Effector memory CD4-positive, alpha-beta T cell (primary cell): ENCODE results near the gene SCEL.

Source experiments
- DNase-seq, 3 donors: peaks; one replicate each; pipeline ENCODE4 v3.0.0-alpha.2; 2020
- H3K27ac ChIP-seq: 2 replicates; pipeline ENCODE4 v1.7.0; 2013; ENCODE audit warnings: mild to moderate bottlenecking, low read length, moderate library complexity; ENCODE audit not compliant: insufficient read depth, poor library complexity, severe bottlenecking
- H3K27me3 ChIP-seq: replicated peaks from 2 replicates; pipeline ENCODE4 v1.7.0; 2013; ENCODE audit warnings: mild to moderate bottlenecking, low read length; ENCODE audit not compliant: insufficient read depth, control insufficient read depth, poor library complexity, severe bottlenecking
- H3K36me3 ChIP-seq: 2 replicates; pipeline ENCODE4 v1.7.0; 2013; ENCODE audit warnings: mild to moderate bottlenecking, low read length, moderate library complexity; ENCODE audit not compliant: control insufficient read depth, insufficient read depth
- H3K4me1 ChIP-seq: 2 replicates; pipeline ENCODE4 v1.7.0; 2013; ENCODE audit warnings: low read length, mild to moderate bottlenecking; ENCODE audit not compliant: control insufficient read depth, insufficient read depth, poor library complexity, severe bottlenecking
- H3K4me3 ChIP-seq: 2 replicates; pipeline ENCODE4 v1.7.0; 2013; ENCODE audit warnings: low read length, low read depth, mild to moderate bottlenecking; ENCODE audit not compliant: insufficient read depth, poor library complexity, severe bottlenecking
- H3K9me3 ChIP-seq: 2 replicates; pipeline ENCODE4 v1.7.0; 2013; ENCODE audit warnings: mild to moderate bottlenecking, low read length, moderate library complexity; ENCODE audit not compliant: control insufficient read depth
- total RNA-seq, 3 donors: gene quantifications; one replicate each; lab custom pipeline; 2026; lab: John Stamatoyannopoulos, UW

SCEL gene
- total RNA-seq = 0 reads per million in 3 donors

GRCh38 chr13:77535448-77535847 is at the start of gene SCEL:
Gene SCEL (plus strand): TSS chr13:77535706. CDS start chr13:77555876, 20,170 bp downstream.
- Histone ChIP-seq H3K27me3 (peaks cover 2% of the 10 kb centered on the region), H3K4me1 (no peaks in the 10 kb centered on the region), H3K36me3 (no peaks in the 10 kb centered on the region), H3K4me3 (no peak within 1 kb of the TSS), H3K9me3 (no peaks in the 10 kb centered on the region), H3K27ac (no peak within 1 kb of the TSS)
- no peak for DNase-seq

- no peaks in the 10 kb centered on the region for H3K4me1 ChIP-seq
- no peaks in the 10 kb centered on the region for H3K36me3 ChIP-seq
- H3K27ac ChIP-seq = no peak overlapping the region
- no peaks in the 10 kb centered on the region for H3K27me3 ChIP-seq
- H3K4me3 ChIP-seq = no peak overlapping the region
- DNase-seq = no peak
- no peaks in the 10 kb centered on the region for H3K9me3 ChIP-seq
Observed at GRCh38 chr13:77489566-77490337, 45.8 kb upstream of the SCEL start.

- Histone ChIP-seq H3K27me3 (no peaks in the 10 kb centered on the region), H3K27ac (no peak overlapping the region), H3K4me3 (no peak overlapping the region), H3K9me3 (no peaks in the 10 kb centered on the region), H3K4me1 (no peaks in the 10 kb centered on the region), H3K36me3 (no peaks in the 10 kb centered on the region)
- no peak for DNase-seq
Observed at GRCh38 chr13:77492982-77493381, 42.5 kb upstream of the SCEL start.

- H3K4me1 ChIP-seq = no peaks in the 10 kb centered on the region
- H3K4me3 ChIP-seq = no peak overlapping the region
- H3K36me3 ChIP-seq = no peaks in the 10 kb centered on the region
- no peak overlapping the region for H3K27ac ChIP-seq
- no peaks in the 10 kb centered on the region for H3K9me3 ChIP-seq
- no peaks in the 10 kb centered on the region for H3K27me3 ChIP-seq
- no peak for DNase-seq
Observed at GRCh38 chr13:77494226-77494625, 41.3 kb upstream of the SCEL start.

GRCh38 chr13:77497350-77497749 is 38.2 kb upstream of the SCEL start:
- no peak for DNase-seq
- Histone ChIP-seq H3K36me3 (no peaks in the 10 kb centered on the region), H3K4me3 (no peak overlapping the region), H3K4me1 (no peaks in the 10 kb centered on the region), H3K27me3 (no peaks in the 10 kb centered on the region), H3K9me3 (no peaks in the 10 kb centered on the region), H3K27ac (no peak overlapping the region)

GRCh38 chr13:77497835-77498234 is 37.7 kb upstream of the SCEL start:
- Histone ChIP-seq H3K4me3 (no peak overlapping the region), H3K9me3 (no peaks in the 10 kb centered on the region), H3K27me3 (no peaks in the 10 kb centered on the region), H3K36me3 (no peaks in the 10 kb centered on the region), H3K4me1 (no peaks in the 10 kb centered on the region), H3K27ac (no peak overlapping the region)
- DNase-seq = no peak

GRCh38 chr13:77502104-77502720 is 33.3 kb upstream of the SCEL start:
- no peak overlapping the region for H3K27ac ChIP-seq
- no peak overlapping the region for H3K4me3 ChIP-seq
- H3K4me1 ChIP-seq = no peaks in the 10 kb centered on the region
- DNase-seq = no peak
- H3K36me3 ChIP-seq = no peaks in the 10 kb centered on the region
- H3K27me3 ChIP-seq = no peaks in the 10 kb centered on the region
- no peaks in the 10 kb centered on the region for H3K9me3 ChIP-seq

- Histone ChIP-seq H3K27me3 (no peaks in the 10 kb centered on the region), H3K27ac (no peak overlapping the region), H3K9me3 (no peaks in the 10 kb centered on the region), H3K4me3 (no peak overlapping the region), H3K36me3 (no peaks in the 10 kb centered on the region), H3K4me1 (no peaks in the 10 kb centered on the region)
- DNase-seq = no peak
Observed at GRCh38 chr13:77503398-77503797, 32.1 kb upstream of the SCEL start.

GRCh38 chr13:77506874-77507273 is 28.6 kb upstream of the SCEL start:
- H3K4me3 ChIP-seq = no peak overlapping the region
- DNase-seq = no peak
- H3K27ac ChIP-seq = no peak overlapping the region
- H3K4me1 ChIP-seq = no peaks in the 10 kb centered on the region
- H3K9me3 ChIP-seq = no peaks in the 10 kb centered on the region
- no peaks in the 10 kb centered on the region for H3K27me3 ChIP-seq
- H3K36me3 ChIP-seq = no peaks in the 10 kb centered on the region

GRCh38 chr13:77507931-77508776 is 27.4 kb upstream of the SCEL start:
- Histone ChIP-seq H3K27ac (no peak overlapping the region), H3K36me3 (no peaks in the 10 kb centered on the region), H3K27me3 (no peaks in the 10 kb centered on the region), H3K9me3 (no peaks in the 10 kb centered on the region), H3K4me1 (no peaks in the 10 kb centered on the region), H3K4me3 (no peak overlapping the region)
- no peak for DNase-seq
